ENCODE results near the gene JMJD8.
A peak's percentile ranks its signal among the peaks of the same experiment; 100 is the strongest.

Gene JMJD8

DNA sequence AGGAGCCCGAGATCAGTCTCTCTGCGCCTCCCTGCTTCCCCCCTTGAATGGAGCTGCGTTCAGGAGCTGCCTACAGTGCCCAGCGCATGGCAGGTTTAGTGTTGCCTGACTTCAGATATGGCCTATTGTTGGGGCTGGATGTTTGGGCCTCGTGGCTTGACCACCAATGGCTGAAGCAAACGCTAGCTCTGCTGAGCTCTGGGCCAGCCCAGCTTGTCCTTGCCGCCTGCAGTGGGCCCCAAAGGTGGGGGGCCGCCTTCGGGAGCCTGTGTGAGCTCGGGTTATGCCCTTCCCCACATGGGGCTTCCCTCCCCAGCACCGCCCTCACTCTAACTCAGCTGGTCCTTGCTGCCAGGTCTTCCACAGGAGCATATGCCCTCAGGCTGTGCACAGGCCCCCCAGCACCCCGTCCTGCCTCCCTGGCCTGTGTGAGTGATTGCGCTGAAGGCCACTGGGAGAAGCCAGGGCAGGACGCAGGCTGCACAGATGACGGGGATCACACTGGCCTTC, 46.0 kb downstream of the JMJD8 start:
- DNase-seq: no peak

DNA sequence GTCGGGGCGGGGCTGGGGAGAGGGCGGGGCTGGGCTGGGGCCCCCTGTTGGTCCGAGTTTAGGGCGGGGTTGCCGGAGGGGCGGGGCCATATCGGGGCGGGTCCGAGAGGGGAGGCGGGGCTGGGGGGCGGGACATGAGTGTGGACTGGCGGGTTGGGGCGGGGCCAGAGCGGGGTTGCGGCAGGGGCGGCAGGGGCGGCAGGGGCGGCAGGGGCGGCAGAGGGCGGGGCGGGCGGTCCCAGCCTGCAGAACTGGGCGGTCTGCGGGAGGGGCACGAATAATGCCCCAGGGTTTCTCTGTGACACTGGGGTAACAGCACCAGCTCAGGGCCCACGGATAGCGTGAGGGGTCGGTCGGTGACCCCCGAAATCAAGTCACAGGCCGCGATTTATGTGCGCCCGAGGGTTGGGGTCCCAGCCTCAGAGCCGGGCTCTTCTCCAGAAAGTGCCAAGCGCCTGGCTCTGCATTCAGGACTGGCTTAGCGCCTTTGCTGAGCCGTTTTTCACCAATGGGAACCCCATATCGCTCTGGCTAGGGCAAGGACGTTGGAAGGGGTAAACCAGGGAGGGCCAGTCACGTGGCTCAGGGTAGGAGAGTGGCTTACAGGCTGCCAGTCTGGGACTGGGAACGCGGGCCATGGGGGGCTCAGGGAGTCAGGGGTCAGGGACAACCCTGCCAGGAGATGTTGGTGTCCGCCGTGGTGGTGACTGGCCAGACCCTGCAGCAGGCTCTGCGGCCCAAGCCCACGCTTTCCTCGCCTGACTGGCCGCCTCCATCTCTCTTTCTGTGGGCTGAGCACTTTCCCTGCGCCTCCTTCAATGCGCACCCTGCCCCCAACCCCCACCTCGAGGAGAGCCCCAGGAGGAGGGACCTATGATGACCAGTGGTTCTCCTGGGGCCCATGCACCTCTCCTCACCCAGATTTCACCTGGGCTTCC, 46.8 kb downstream of the JMJD8 start:
- DNase-seq: peak in 4 of 5 donors; percentile 81 to 86 (median 84)

DNA sequence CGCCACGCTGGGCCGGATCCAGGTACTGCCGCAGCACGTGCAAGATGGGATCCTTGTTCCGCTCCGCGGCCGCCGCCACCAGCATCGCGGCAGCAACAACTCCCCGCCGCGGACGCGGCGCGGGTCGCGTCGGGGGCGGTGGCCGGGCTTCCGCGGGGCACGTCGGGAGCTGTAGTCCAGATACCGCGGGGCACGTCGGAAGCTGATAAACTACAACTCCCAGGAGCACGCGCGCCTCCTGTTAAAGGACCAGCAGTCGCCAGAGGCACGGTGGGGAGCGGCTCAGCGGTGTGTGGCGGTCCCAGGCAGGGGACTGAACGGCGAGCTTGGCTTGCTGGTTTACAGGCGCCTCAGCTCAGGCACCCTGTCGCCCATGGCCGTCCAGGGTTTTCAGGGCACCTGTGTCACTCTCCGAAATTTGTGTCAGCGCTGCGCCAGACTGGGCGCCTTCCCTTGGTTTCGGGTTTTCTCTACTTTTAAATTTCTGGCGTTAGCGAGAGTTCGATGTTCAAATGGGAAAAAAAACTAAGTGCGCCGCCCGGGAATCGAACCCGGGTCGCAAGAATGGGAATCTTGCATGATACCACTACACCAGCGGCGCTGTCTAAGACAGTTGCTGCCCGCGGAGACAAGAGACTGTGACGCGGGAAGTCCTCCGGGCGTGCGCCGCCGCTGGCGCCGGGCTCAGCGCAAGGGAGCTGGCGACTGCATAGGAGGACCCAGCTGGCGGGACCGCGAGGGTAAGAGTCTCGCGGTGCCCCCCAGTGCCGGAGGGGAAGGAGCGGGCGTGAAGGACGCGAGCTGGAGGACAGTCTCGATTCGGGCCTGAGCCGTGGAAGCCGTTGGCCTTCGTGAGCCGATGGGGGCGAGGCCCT, 47.7 kb downstream of the JMJD8 start, which contains the start of gene METTL26:
TSS of gene METTL26 (minus strand) at position 100 of the 875 bp plus-strand sequence. CDS start at position 85, 15 bp downstream.
- DNase-seq: peak; percentile 83 to 94 (median 90)

DNA sequence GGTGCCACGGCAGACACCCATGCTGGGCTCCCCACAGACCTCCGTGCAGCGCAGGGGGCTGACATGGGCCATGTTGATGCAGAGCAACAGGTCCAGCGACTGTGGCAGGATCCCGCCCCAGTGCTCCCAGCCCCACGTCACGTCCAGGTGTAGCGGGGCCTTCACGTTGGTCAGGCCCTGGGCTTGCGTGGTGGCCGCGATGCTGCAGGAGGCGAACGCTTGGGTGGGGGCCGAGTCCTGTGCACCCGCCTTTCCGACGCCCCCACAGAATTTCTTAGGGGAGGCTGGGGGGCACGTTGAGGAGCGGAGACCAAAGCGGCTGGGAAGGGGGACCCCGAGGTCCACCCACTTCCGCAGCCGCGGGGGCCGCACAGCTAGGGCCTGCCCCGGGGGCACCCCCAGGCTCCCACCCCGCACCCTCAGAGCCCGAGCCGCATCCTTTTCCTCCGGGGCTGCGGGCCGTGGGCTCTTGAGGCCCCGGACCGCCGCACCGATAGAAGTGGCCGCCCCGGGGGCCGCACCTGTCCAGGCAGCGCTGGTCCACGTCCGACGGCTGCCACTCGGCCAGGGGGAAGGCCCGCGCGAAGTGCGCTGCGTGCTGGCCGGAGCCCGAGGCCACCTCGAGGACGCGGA, 48.4 kb downstream of the JMJD8 start:
- DNase-seq: no peak

DNA sequence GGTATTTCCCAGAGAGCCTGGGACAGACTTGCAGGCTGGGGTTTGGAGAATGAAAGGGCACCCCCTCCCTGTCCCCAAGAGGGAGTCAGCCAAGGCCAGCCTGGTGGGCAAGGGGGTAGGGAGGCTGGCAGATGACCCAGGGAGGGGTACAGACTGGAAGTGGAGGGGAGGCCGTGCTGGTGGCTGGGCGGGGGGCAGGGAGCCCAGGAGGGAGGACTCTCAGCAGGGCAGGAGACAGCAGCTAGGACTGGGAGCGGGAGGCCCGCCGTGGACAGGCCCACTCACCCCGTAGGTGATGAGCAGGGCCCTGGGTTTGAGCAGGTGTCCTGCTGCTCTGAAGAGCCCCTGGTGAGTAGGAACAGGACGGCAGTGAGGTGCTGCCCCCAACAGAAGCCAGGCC, 49.1 kb downstream of the JMJD8 start:
- DNase-seq: no peak

DNA sequence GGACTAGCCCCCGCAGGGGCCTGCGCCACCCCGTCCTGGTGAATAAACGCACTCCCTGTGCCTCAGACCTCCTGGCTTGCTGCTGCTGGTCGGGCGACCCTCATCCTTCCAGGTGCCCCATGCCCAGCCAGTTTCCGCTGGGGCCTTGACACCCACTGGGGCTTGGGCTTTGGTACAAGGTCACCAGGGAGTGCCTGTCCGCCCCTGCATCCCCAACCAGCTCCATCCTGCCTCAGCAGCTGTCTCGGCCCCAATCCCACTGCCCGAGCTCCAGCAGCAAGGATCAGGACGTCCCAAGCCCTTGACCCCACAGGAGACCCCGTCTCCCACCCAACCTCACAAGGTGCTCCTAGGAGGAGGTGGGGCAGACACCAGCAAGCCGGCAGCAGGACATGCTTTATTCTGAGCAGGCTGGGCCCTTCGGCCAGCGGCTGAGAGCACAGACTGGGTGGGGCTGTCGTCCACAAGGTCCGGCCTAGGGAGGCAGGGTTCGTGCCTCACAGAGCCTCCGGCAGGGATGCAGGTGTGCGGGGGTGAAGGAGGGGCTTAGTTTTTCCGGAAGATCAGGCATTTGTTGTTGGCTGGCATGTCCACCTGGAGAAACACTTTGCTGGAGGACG, 50.0 kb downstream of the JMJD8 start:
- DNase-seq: no peak

DNA sequence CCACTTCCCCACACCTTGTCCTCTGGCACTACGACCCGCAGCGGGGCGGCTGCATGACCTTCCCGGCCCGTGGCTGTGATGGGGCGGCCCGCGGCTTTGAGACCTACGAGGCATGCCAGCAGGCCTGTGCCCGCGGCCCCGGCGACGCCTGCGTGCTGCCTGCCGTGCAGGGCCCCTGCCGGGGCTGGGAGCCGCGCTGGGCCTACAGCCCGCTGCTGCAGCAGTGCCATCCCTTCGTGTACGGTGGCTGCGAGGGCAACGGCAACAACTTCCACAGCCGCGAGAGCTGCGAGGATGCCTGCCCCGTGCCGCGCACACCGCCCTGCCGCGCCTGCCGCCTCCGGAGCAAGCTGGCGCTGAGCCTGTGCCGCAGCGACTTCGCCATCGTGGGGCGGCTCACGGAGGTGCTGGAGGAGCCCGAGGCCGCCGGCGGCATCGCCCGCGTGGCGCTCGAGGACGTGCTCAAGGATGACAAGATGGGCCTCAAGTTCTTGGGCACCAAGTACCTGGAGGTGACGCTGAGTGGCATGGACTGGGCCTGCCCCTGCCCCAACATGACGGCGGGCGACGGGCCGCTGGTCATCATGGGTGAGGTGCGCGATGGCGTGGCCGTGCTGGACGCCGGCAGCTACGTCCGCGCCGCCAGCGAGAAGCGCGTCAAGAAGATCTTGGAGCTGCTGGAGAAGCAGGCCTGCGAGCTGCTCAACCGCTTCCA, 50.6 kb downstream of the JMJD8 start:
- DNase-seq: no peak

DNA sequence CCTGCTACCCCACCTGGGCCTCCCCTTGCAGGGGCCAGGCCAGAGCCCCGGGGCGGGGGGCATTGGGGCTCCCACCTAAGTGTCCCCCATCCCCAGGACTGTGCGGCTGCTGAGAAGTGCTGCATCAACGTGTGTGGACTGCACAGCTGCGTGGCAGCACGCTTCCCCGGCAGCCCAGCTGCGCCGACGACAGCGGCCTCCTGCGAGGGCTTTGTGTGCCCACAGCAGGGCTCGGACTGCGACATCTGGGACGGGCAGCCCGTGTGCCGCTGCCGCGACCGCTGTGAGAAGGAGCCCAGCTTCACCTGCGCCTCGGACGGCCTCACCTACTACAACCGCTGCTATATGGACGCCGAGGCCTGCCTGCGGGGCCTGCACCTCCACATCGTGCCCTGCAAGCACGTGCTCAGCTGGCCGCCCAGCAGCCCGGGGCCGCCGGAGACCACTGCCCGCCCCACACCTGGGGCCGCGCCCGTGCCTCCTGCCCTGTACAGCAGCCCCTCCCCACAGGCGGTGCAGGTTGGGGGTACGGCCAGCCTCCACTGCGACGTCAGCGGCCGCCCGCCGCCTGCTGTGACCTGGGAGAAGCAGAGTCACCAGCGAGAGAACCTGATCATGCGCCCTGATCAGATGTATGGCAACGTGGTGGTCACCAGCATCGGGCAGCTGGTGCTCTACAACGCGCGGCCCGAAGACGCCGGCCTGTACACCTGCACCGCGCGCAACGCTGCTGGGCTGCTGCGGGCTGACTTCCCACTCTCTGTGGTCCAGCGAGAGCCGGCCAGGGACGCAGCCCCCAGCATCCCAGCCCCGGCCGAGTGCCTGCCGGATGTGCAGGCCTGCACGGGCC, 51.4 kb downstream of the JMJD8 start:
- DNase-seq: no peak

DNA sequence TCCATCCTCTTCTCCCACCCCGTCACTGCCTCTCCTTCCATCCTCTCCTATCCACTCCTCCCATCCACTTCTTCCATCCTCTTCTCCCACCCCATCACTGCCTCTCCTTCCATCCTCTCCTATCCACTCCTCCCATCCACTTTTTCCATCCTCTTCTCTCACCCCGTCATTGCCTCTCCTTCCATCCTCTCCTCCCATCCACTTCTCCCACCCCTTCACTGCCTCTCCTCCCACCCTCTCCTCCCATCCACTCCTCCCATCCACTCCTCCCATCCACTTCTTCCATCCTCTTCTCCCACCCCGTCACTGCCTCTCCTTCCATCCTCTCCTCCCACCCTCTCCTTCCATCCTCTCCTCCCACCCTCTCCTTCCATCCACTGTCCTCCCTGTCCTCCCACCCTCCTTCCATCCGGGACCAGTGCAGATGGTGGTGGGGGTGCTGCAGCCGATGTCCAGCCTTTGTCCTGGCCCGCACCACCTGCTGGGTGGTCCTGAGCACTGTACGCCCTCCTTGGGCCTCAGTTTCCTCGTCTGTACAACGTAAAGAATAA, 52.3 kb downstream of the JMJD8 start:
- DNase-seq: no peak
